Measurements from ENCODE around the gene RGS12.

GRCh38 chr4:3294401-3295241 lies 1.8 kb downstream of the RGS12 start:
- TF ChIP-seq EZH2 (IDR thresholded peaks at IDR 0.05; ENCODE audit: insufficient read depth, poor library complexity, severe bottlenecking) (no peak), EZH2phosphoT487 (IDR thresholded peaks at IDR 0.05; ENCODE audit: insufficient read depth, low read depth) (no peak)

All from GM23248 (cell line).